SK-N-SH treated with all-trans-retinoic acid at 6 μM for 48 hours (cell line): ENCODE measurements around the gene SCRN3.
A peak's percentile ranks its signal among the peaks of the same experiment; 100 is the strongest.

Experiments used
- ATAC-seq: fragments of 200-7000 bp; cut with Tn5 transposase; 3 replicates; pipeline ENCODE4 v1.9.1; 2020; ENCODE audit warnings: mild to moderate bottlenecking, moderate library complexity
- ARNTL ChIP-seq: fragments of 450-650 bp; formaldehyde crosslinking; IDR thresholded peaks from 2 replicates; pipeline ENCODE4 v1.5.0; 2020; ENCODE audit warnings: low read depth, mild to moderate bottlenecking, moderate library complexity, borderline replicate concordance
- BACH2 ChIP-seq: fragments of 250-450 bp; sonication (Bioruptor Pico); IDR thresholded peaks from 2 replicates; pipeline ENCODE4 v1.9.0; 2021; ENCODE audit warnings: mild to moderate bottlenecking, borderline replicate concordance
- CSDC2 ChIP-seq: fragments of 250-450 bp; sonication (Bioruptor Pico); IDR thresholded peaks from 2 replicates; pipeline ENCODE4 v1.5.0; 2020; ENCODE audit warnings: mild to moderate bottlenecking, moderate library complexity
- GLIS3 ChIP-seq: fragments of 250-450 bp; sonication (Bioruptor Pico); IDR thresholded peaks from 2 replicates; pipeline ENCODE4 v1.5.0; 2020; ENCODE audit warnings: mild to moderate bottlenecking, moderate library complexity
- ISL1 ChIP-seq: fragments of 250-450 bp; sonication (Bioruptor Pico); IDR thresholded peaks from 2 replicates; pipeline ENCODE4 v2.1.2; 2022; ENCODE audit warnings: mild to moderate bottlenecking, moderate library complexity
- PPARA ChIP-seq: fragments of 250-450 bp; sonication (Bioruptor Pico); IDR thresholded peaks from 2 replicates; pipeline ENCODE4 v1.5.0; 2020; ENCODE audit warnings: mild to moderate bottlenecking, borderline replicate concordance
- RARB ChIP-seq: fragments of 250-450 bp; sonication (Bioruptor Pico); IDR thresholded peaks from 2 replicates; pipeline ENCODE4 v1.8.0; 2021; ENCODE audit warnings: mild to moderate bottlenecking, moderate library complexity
- TCF4 ChIP-seq: fragments of 250-450 bp; sonication (Bioruptor Pico); IDR thresholded peaks from 2 replicates; pipeline ENCODE4 v1.8.0; 2021; ENCODE audit warnings: mild to moderate bottlenecking, moderate library complexity, borderline replicate concordance
- ZFP3 ChIP-seq: fragments of 250-450 bp; sonication (Bioruptor Pico); IDR thresholded peaks from 2 replicates; pipeline ENCODE4 v1.5.0; 2020; ENCODE audit warnings: mild to moderate bottlenecking, moderate library complexity
- ZNF565 ChIP-seq: fragments of 450-650 bp; formaldehyde crosslinking; conservative IDR thresholded peaks from 2 replicates; pipeline ENCODE4 v1.5.0; 2020; ENCODE audit warnings: low read depth, mild to moderate bottlenecking, moderate library complexity
- ZNF70 ChIP-seq: fragments of 450-650 bp; formaldehyde crosslinking; IDR thresholded peaks from 2 replicates; pipeline ENCODE4 v1.5.0; 2020; ENCODE audit warnings: mild to moderate bottlenecking, moderate library complexity
- ZNF8 ChIP-seq: fragments of 450-650 bp; formaldehyde crosslinking; IDR thresholded peaks from 2 replicates; pipeline ENCODE4 v1.5.0; 2020; ENCODE audit warnings: mild to moderate bottlenecking, moderate library complexity
- TF ChIP-seq, protein P1 (sequence below): fragments of 250-450 bp; sonication (Bioruptor Pico); IDR thresholded peaks from 2 replicates; pipeline ENCODE4 v1.5.1; 2021; ENCODE audit warnings: mild to moderate bottlenecking, moderate library complexity
- TF ChIP-seq, protein P2 (sequence below): fragments of 250-450 bp; sonication (Bioruptor Pico); IDR thresholded peaks from 2 replicates; pipeline ENCODE4 v1.5.0; 2020; ENCODE audit warnings: mild to moderate bottlenecking, moderate library complexity
- TF ChIP-seq, protein P3 (sequence below): fragments of 250-450 bp; sonication (Bioruptor Pico); IDR thresholded peaks from 2 replicates; pipeline ENCODE4 v1.8.0; 2021; ENCODE audit warnings: low read depth, mild to moderate bottlenecking, moderate library complexity, borderline replicate concordance
- TF ChIP-seq, protein P4 (sequence below): fragments of 250-450 bp; sonication (Bioruptor Pico); IDR thresholded peaks from 2 replicates; pipeline ENCODE4 v1.5.1; 2020; ENCODE audit warnings: low read depth, mild to moderate bottlenecking, moderate library complexity
- TF ChIP-seq, protein P5 (sequence below): fragments of 250-450 bp; sonication (Bioruptor Pico); IDR thresholded peaks from 2 replicates; pipeline ENCODE4 v1.8.0; 2020; ENCODE audit warnings: mild to moderate bottlenecking, moderate library complexity, borderline replicate concordance

SCRN3 gene

DNA sequence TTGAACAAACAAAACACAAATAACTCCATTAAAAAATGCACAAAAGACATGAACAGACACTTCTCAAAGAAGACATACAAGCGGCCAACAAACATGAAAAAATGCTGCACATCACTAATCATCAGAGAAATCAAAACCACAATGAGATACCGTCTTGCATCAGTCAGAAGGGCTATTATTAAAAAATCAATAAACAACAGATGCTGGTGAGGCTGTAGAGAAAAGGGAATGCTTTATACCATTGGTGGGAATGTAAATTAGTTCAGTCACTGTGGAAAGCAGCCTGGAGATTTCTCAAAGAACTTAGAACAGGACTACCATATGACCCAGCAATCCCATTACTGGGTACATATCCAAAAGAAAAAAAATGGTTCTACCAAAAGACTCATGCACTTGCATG is 53.5 kb downstream of the SCRN3 start (continued):
- TF ChIP-seq, protein P1, sequence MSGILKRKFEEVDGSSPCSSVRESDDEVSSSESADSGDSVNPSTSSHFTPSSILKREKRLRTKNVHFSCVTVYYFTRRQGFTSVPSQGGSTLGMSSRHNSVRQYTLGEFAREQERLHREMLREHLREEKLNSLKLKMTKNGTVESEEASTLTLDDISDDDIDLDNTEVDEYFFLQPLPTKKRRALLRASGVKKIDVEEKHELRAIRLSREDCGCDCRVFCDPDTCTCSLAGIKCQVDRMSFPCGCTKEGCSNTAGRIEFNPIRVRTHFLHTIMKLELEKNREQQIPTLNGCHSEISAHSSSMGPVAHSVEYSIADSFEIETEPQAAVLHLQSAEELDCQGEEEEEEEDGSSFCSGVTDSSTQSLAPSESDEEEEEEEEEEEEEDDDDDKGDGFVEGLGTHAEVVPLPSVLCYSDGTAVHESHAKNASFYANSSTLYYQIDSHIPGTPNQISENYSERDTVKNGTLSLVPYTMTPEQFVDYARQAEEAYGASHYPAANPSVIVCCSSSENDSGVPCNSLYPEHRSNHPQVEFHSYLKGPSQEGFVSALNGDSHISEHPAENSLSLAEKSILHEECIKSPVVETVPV (CRISPR knock-in tag), result no peak
- no peak for TF ChIP-seq CSDC2 (CRISPR knock-in tag)
- TF ChIP-seq PPARA (CRISPR knock-in tag), result no peak
- no peak for TF ChIP-seq GLIS3

DNA sequence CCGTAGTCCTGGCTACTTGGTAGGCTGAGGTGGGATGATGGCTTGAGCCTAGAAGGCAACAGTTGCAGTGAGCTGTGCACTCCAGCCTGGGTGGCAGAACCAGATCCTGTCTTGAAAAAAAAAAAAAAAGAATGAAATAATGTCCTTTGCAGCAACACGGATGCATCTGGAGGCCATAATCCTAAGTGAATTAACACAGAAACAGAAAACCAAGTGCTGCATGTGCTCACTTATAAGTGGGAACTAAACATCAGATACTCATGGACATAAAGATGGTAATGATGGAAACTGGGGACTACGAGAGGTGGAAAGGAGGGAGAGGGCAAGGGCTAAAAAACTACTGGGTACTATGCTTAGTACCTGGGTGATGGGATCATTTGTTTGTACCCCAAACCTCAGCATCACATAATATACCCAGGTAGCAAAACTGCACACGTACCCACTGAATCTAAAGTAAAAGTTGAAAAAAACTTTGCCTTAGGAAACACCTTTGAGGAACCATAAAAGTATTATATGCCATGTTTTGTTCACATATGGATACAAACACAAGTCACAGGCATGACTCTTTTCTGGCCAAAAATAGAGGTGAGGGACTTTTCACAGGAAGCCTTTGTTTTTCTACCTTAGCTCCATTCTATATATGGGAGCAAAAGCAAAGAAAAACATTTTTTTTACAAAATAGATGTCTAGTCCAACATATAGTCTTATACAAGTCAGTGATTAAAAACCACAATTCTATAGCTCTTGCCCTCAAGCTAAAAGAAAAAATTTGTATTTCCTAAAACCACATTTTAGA is 54.7 kb downstream of the SCRN3 start:
- no peak for ATAC-seq
- TF ChIP-seq, protein P2, sequence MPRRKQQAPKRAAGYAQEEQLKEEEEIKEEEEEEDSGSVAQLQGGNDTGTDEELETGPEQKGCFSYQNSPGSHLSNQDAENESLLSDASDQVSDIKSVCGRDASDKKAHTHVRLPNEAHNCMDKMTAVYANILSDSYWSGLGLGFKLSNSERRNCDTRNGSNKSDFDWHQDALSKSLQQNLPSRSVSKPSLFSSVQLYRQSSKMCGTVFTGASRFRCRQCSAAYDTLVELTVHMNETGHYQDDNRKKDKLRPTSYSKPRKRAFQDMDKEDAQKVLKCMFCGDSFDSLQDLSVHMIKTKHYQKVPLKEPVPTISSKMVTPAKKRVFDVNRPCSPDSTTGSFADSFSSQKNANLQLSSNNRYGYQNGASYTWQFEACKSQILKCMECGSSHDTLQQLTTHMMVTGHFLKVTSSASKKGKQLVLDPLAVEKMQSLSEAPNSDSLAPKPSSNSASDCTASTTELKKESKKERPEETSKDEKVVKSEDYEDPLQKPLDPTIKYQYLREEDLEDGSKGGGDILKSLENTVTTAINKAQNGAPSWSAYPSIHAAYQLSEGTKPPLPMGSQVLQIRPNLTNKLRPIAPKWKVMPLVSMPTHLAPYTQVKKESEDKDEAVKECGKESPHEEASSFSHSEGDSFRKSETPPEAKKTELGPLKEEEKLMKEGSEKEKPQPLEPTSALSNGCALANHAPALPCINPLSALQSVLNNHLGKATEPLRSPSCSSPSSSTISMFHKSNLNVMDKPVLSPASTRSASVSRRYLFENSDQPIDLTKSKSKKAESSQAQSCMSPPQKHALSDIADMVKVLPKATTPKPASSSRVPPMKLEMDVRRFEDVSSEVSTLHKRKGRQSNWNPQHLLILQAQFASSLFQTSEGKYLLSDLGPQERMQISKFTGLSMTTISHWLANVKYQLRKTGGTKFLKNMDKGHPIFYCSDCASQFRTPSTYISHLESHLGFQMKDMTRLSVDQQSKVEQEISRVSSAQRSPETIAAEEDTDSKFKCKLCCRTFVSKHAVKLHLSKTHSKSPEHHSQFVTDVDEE (CRISPR knock-in tag), result no peak
- peak; percentile 75; the same call in 1 of the 2 replicates for TF ChIP-seq TCF4
- TF ChIP-seq, all 23 proteins: peak for 1

DNA sequence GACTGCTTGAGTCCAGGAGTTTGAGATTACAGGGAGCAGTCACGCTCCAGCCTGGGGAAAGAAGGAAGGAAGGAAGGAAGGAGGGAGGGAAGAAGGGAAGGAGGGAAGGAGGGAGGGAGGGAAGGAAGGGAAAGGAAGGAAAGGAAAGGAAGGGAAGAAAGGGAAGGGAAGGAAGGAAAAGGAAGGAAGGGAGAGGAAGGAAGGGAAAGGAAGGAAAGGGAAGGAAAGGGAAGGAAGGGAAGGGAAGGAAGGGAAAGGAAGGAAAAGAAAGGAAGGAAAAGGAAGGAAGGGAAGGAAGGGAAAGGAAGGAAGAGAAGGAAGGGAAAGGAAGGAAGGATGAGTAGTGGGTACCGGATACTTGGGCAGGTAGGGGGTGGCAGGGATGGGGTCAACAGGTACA is 59.0 kb downstream of the SCRN3 start:
- no peak for TF ChIP-seq ARNTL
- no peak for TF ChIP-seq ISL1 (CRISPR knock-in tag)
- TF ChIP-seq, protein P3, sequence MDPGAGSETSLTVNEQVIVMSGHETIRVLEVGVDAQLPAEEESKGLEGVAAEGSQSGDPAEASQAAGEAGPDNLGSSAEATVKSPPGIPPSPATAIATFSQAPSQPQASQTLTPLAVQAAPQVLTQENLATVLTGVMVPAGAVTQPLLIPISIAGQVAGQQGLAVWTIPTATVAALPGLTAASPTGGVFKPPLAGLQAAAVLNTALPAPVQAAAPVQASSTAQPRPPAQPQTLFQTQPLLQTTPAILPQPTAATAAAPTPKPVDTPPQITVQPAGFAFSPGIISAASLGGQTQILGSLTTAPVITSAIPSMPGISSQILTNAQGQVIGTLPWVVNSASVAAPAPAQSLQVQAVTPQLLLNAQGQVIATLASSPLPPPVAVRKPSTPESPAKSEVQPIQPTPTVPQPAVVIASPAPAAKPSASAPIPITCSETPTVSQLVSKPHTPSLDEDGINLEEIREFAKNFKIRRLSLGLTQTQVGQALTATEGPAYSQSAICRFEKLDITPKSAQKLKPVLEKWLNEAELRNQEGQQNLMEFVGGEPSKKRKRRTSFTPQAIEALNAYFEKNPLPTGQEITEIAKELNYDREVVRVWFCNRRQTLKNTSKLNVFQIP (CRISPR knock-in tag), result no peak
- TF ChIP-seq ZNF70, result no peak
- TF ChIP-seq RARB (CRISPR knock-in tag), result no peak
- no peak for TF ChIP-seq CSDC2 (CRISPR knock-in tag)
- no peak for TF ChIP-seq GLIS3
- TF ChIP-seq, protein P4, sequence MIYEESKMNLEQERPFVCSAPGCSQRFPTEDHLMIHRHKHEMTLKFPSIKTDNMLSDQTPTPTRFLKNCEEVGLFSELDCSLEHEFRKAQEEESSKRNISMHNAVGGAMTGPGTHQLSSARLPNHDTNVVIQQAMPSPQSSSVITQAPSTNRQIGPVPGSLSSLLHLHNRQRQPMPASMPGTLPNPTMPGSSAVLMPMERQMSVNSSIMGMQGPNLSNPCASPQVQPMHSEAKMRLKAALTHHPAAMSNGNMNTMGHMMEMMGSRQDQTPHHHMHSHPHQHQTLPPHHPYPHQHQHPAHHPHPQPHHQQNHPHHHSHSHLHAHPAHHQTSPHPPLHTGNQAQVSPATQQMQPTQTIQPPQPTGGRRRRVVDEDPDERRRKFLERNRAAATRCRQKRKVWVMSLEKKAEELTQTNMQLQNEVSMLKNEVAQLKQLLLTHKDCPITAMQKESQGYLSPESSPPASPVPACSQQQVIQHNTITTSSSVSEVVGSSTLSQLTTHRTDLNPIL (CRISPR knock-in tag), result no peak
- ATAC-seq, result no peak

DNA sequence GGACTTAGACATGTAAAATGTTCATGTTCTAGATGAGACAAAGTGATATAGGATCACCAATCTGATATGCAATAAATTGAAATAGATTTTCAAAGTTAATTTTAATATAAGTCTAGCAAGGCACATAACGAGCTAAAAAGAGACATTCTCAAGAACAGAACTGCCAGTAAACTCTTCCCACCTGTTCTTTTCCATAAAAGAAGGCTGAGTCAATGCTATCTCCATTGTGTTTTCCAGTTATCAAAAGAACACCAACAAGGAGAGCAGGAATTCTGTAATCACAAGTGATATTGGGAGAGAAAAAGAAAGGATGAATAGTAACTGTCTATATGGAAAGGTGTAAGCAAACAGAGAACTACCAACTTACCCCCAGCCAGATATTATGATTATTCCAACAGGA is 65.7 kb downstream of the SCRN3 start:
- ATAC-seq, result no peak
- TF ChIP-seq, protein P5, sequence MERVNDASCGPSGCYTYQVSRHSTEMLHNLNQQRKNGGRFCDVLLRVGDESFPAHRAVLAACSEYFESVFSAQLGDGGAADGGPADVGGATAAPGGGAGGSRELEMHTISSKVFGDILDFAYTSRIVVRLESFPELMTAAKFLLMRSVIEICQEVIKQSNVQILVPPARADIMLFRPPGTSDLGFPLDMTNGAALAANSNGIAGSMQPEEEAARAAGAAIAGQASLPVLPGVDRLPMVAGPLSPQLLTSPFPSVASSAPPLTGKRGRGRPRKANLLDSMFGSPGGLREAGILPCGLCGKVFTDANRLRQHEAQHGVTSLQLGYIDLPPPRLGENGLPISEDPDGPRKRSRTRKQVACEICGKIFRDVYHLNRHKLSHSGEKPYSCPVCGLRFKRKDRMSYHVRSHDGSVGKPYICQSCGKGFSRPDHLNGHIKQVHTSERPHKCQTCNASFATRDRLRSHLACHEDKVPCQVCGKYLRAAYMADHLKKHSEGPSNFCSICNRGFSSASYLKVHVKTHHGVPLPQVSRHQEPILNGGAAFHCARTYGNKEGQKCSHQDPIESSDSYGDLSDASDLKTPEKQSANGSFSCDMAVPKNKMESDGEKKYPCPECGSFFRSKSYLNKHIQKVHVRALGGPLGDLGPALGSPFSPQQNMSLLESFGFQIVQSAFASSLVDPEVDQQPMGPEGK (CRISPR knock-in tag), result no peak
- TF ChIP-seq ZNF8 (CRISPR knock-in tag), result no peak
- no peak for TF ChIP-seq ZNF565 (CRISPR knock-in tag)
- TF ChIP-seq BACH2, result no peak
- TF ChIP-seq, protein P4 (CRISPR knock-in tag), result no peak
- TF ChIP-seq TCF4, result no peak
- no peak for TF ChIP-seq ZFP3
- no peak for TF ChIP-seq RARB (CRISPR knock-in tag)
- TF ChIP-seq CSDC2 (CRISPR knock-in tag), result no peak
- TF ChIP-seq, protein P2 (CRISPR knock-in tag), result no peak
